HG03066 (cell line): ENCODE data around the gene PLG.
"Not testable (repeated sequence)": the region's sequence is repeated elsewhere in the genome, so short reads cannot be mapped to it uniquely, and the experiment has no call there.

ENCODE experiments used
- ATAC-seq: cut with Tn5 transposase; IDR thresholded peaks from one replicate; pipeline ENCODE4 v1.9.1; 2021; ENCODE audit warnings: low read depth; ENCODE audit not compliant: unreplicated experiment

PLG gene

DNA sequence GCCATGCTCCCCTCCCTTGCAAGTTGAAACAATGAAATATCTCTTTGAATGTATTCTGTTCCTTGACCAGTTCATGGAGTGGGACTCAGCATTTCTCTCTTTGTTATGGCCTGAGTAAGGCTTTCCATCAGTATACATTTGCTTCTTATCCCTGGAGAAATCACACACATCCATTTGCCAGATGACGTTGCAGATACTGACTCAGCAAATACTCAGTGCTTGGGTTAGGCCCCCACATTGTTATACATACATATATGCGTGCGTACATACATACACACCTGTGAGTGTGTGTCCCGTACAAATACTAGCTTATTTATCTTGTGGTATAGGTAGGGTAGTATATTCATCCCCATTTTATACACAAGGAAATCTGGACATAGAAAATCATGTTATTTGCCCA, 72.4 kb downstream of the PLG start:
- ATAC-seq = no peak

DNA sequence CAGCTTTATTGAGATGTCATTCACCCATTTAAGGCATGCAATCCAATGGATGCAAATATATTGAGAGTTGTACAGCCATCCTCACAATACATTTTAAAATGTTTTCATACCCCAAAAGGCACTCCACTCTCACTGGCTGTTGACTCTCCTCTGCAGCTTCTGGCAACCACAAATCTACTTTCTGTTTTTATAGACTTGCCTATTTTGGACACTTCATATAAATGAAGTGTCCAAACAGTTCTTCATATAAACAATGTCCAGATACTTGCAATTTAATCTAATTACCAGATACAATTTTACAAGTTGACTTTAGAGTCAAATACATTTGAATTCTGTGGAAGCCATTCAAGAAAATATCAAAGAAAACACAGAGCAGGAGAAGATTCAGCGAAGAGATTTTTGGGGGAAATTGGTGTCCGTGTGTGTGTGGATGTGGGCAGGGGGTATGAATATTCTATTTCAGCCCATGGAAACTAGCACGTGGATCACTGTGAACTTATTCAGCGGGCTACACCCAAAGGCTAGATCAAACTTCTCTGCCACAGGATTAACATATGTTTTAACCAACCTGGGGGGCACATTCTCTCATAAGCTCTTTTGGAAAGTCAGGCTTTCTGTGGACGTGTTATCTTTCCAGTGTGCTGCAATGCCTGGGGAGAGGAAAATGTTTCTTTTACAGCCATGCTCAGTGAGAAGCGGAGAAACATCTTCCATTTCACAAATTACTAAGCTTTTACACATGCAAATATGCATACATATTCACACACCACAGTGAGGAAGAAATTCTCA, 73.9 kb downstream of the PLG start:
- no peak for ATAC-seq

DNA sequence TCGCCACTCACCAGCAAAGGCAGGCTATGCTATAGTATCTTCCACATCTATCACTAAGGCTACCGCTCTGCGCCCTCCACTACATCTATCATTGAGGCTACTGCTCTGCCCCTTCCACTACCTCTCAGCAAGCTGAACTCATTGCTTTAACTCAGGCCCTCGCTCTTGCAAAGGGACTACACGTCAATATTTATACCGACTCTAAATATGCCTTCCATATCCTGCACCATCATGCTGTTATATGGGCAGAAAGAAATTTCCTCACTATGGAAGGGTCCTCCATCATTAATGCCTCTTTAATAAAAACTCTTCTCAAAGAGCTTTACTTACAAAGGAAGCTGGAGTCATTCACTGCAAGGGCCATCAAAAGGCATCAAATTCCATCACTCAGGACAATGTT, 77.1 kb downstream of the PLG start:
- ATAC-seq = not testable (repeated sequence)

DNA sequence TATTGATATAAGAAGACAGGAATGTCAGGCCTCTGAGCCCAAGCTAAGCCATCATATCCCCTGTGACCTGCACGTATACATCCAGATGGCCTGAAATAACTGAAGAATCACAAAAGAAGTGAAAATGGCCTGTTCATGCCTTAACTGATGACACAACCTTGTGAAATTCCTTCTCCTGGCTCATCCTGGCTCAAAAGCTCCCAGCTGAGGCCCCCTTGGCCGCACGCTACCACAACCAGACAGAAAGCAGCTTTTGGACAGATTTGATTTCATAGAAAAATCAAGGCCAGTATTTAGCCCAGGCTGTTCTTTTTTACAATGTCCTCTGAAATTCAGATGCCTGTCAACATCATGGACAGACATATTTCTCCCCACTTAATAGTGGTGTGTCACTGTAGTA, 78.6 kb downstream of the PLG start:
- not testable (repeated sequence) for ATAC-seq

DNA sequence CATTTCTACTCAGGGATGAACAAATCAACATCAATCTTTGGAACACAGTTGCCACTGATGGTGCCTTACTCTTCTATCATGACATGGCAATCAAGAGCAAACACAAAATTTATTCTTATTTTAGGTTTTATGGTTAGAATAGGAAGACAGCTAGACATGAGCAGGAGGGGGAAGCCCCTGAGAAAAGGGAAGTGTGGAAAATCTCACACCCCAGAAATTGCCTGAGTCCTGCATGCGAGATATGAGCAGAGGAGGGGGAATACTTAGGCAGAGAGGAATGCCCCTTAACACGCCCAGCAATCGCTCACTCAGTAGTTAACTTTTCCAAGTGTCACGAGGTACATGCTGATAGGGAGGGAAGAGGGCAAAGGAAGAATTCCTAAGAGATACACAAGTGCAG, 79.3 kb downstream of the PLG start:
- ATAC-seq = no peak

DNA sequence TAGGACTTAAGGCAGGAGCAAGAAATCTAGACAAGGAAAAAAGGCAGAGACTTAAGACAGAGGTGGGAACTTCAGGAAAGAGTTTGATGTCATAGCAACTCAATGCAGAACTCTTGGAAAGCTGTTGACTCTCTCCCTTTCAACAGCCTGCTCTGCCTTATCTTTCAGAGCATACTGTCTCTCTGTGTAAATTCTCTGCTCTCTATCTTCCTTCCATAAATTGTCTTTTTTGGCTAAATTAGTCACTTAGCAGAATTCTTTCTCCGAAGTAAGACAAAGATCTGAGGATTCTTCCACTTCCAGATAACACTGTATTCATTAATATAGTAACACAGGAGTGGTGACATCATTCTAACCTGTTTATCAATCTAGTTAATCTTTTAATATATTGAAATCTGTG, 80.2 kb downstream of the PLG start:
- ATAC-seq = no peak

DNA sequence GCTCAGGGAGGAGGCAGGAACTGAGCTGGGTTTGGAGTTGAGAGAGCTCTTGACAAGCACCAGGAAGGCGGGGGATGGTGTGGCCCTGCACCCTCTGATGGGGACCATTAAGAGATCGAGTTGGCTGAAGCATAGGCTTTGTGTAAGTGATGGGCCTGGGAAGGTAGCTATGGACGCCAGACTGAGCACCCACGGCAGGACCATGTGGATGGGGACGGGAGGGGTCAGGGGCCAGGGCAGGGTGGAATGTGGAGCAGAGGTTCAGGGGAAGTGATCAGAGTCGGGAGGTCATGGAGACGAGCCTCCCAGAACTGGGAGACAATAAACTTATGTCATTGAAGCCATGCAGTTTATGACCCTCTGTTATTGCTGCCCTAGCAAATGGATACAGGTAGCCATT, 81.7 kb downstream of the PLG start:
- no peak for ATAC-seq

DNA sequence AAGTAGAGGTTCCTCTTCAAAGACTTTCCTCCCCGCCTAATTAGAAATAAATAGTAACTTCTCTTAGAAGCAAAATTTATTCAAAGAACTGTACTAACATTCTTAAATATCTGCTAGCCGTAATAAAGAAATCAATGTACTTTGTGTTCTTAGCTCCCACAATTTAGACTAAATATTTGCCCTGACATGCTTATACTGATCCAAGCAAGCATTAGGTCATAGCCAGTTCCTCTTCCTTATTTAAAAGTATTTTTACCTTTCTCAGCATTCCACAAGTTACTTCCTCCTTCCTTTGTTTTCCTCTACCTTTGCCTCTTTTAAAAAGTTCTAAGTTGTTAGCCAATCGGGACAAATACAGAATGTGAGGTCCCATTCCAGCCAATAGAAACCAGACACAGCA, 86.1 kb downstream of the PLG start:
- not testable (repeated sequence) for ATAC-seq

DNA sequence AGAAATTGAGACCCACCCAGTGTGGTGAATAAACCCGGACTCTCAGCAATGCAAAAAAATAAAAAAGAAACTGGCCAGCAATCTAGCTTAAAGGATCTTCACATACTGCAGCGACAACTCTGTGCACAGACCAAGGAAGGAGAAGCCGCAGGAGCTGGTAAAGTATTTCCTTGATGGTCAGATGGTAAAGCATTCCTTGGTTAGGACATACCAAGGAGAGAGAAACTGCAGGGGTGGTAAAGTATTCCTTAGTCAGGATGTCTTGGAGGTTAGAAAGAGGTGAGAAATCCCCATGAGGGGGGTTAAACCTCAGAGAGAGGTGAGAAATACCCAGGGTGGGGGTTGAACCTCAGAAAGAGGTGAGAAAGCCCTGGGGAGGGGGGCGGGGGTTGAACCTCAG, 86.8 kb downstream of the PLG start:
- ATAC-seq = no peak

DNA sequence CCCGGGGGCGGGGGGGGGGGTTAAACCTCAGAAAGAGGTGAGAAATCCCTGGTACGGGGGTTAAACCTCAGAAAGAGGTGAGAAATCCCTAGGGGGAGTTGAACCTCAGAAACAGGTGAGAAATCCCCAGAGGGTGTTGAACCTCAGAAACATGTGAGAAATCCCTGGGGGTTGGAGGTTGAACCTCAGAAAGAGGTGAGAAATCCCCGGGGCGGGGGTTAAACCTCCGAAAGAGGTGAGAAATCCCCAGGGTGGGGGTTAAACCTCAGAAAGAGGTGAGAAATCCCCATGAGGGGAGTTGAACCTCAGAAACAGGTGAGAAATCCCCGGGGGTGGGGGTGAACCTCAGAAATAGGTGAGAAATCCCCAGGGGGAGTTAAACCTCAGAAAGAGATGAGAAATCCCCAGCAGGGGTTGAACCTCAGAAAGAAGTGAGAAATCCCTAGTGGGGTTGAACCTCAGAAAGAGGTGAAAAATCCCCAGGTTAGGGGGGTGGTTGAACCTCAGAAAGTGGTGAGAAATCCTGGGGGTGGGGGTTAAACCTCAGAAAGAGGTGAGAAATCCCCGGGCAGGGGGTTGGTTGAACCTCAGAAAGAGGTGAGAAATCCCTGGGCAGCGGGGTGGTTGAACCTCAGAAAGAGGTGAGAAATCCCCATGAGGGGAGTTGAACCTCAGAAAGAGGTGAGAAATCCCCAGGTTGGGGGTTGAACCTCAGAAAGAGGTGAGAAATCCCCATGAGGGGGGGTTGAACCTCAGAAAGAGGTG, 87.4 kb downstream of the PLG start:
- ATAC-seq = no peak

DNA sequence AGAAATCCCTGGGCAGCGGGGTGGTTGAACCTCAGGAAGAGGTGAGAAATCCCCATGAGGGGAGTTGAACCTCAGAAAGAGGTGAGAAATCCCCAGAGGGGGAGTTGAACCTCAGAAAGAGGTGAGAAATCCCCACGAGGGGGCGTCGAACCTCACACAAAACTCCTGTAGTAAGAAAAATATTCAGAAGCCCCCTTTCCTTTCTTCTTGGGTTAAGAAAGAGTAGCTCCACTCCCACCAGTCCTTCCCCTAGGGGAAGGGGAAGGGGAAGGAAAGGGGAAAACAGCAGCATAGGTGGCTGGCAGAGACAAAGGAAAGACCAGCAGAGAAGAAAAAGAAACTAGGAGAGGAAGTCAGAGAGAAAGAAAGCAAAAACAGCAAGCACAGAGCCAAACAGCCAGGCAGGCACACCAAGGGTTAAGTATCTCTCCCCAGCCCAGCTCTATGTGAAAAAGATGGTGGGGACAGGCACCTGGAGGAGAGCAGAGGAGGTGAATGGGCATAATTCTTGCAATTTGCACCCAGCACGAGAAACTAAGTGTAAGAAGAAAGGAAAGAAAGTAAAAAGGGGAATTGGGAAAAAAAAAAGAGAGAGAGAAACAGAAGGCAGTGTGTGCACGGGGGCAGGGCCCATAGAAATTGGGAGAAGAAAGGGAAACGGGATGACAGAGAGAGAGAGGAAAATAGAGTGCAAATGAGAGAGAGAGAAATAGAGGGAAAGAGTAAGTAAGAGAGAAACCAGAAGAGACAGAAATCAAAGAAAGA, 88.2 kb downstream of the PLG start:
- no peak for ATAC-seq

DNA sequence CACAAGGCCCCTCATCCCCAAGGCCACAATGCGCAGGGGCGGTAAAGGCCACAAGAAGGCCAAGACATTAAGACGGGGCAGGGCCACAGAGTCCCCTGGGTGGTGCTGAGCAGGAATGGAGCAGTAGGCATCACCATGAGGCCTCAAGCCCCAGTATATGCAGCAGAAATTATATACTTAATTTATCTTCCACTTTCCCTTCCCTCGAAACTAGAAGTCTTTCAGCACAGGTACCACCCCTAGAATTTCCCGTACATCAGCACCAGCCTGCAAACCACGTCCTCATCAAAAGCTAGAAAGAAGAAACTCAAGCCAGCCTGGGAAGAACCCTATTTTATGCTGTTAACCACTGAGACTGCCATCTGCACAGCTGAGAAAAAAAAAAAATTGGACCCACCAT, 89.4 kb downstream of the PLG start:
- ATAC-seq = no peak

DNA sequence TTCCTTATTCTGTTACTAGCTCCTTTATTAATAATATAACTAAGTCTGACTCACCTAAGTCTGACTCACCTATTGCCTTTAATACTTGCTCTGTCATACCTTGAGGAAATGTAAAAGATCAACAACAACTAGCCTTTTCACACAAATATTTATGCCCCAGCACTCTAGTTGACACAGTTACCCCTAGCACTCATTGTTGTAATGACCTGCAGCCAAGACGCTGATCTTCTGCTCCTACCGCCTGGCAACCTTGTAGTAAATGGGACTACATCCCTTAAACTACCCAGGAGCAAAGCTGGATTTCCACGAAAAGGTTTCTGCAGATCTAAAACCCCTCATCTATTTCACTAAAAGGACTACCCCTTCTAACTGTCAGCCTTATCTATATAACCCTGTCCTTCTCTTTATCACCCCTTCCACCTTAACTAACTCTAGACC, 90.0 kb downstream of the PLG start:
- no peak for ATAC-seq

DNA sequence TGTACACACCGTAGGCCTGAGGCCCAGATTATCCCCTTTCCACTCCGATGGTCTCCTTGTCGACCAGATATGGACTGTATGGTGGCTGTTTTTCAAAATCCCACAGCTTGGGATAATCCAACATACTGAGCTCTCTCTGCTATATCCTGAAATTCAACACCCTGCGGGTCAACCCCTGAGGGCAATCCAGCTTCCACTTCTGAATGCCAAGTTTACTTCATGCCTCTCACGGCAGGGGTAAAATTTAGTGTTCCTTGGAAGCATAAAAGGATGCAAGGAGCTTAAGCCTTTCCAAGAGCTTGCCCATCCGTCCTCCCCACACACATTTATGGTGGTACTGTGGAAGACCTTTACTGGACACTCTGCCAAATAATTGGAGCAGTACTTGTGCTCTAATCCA, 90.7 kb downstream of the PLG start:
- no peak for ATAC-seq

DNA sequence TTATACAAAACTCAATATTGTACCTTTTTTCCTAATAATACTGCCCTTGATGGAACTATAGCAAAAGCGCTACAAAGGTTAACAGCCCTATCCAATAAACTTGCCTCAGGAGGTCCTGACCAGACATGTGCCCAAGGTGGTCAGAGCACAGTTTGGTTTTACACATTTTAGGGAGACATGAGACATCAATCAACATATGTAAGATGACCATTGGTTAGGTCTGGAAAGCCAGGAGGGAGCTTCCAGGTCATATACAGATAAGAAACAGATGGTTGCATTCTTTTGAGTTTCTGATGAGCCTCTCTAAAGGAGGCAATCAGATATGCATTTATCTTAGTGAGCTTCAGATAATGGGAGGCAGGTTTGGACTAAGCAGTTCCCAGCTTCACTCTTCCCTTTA, 91.6 kb downstream of the PLG start:
- ATAC-seq = no peak

DNA sequence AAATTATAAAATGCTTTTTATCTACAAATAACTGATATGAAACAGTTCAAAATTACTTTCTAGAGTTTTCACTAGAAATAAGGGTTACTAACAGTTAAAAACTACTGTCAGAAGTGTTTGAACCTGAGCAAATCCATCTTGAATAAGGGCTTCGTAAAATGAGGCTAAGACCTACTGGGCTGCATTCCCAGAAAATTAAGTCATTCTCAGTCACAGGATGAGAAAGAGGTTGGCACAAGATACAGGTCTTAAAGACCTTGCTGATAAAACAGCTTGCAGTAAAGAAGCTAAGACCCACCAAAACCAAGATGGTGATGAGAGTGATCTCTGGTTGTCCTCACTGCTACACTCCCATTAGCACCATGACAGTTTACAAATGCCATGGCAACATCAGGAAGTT, 93.7 kb downstream of the PLG start:
- no peak for ATAC-seq

DNA sequence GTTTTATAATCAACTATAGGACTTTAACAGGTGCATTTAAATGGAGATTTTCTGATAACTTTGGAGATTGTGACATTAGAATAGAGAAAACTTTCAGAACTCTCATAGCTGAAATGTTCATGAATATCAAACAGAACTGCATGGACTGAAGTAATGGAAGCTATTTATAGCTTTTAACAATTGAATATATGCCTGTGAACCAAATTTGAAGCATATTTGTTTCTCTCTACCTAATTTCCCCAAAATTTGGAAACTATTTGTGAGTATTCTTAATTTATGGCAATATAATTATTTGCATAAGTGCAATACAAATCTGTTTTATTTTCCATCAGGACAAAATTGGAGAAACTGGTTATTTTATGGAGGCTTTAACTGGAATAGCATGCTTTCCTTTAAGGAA, 96.6 kb downstream of the PLG start:
- no peak for ATAC-seq

DNA sequence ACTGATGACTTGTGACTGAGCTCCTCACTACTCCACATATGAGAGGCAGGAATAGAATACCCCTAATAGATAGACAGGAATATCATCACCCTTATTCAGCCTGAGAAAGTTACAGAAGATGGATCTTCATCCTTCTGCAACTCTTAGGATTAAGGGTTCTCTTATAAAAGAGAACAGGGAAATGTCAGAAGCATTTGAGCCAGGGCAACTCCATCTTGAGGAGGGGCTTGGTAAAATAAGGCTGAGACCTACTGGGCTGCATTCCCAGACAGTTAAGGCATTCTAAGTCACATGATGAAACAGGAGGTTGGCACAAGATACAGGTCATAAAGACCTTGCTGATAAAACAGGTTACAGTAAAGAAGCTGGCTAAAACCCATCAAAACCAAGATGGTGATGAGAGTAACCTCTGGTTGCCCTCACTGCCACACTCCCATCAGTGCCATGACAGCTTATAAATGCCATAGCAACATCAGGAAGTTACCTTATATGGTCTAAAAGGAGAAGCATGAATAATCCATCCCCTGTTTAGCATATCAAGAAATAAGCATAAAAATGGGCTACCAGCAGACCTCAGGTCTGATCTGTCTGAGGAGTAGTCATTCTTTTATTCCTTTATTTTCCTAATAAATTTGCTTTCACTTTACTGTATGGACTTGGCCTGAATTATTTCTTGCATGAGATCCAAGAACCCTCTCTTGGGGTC, 97.9 kb downstream of the PLG start:
- ATAC-seq = no peak

DNA sequence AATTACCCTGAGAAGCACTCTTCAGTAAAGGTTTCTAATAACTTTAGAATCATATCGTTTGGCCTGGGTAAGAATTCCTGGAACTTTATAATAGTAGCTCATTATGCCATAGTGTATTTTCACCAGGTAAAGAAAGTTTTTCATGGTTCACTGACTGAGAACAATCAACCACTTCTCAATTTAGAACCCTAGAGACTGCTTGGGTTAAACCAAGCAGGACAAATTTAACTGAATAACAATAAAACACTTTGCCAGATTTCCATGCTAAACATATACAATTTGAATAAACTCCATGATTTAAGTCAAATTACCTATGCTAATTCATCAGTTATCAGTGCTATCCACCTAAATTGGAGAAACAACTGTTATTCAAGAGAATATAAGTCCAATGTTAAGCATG, 99.4 kb downstream of the PLG start:
- ATAC-seq = no peak

DNA sequence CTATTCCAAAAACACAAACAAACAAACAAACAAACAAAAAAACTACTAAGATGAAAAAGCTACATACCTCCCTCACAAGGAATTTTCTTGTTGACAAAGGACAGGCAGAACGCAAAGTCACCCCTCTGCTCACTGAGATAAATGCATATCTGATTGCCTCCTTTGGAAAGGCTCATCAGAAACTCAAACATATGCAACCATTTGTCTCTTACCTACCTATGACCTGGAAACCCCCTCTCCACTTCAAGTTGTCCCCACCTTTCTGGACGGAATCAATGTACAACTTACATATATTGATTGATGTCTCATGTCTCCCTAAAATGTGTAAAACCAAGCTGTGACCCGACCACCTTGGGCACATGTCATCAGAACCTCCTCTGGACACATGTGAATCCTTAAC, 100.0 kb downstream of the PLG start:
- ATAC-seq = not testable (repeated sequence)
